ENCODE results near the gene LRRC43.
"Not testable (repeated sequence)": the region's sequence is repeated elsewhere in the genome, so short reads cannot be mapped to it uniquely, and the experiment has no call there.

Gene LRRC43

GRCh38 chr12:122167356-122167925, 15.5 kb upstream of the LRRC43 start:
- no peak for DNase-seq (ENCODE audit: low read depth)
- TF ChIP-seq MAX (IDR thresholded peaks at IDR 0.05; ENCODE audit: low read depth, low read length) (no peak), MYC (IDR thresholded peaks at IDR 0.05; ENCODE audit: low read depth, low read length) (no peak), CTCF (IDR thresholded peaks at IDR 0.05; ENCODE audit: low read depth, low read length) (no peak), POLR2A (IDR thresholded peaks at IDR 0.05; ENCODE audit: extremely low read depth, insufficient read length) (no peak)
- H3K4me3 ChIP-seq (ENCODE audit: low read depth, low read length), result no peak overlapping the region

DNA sequence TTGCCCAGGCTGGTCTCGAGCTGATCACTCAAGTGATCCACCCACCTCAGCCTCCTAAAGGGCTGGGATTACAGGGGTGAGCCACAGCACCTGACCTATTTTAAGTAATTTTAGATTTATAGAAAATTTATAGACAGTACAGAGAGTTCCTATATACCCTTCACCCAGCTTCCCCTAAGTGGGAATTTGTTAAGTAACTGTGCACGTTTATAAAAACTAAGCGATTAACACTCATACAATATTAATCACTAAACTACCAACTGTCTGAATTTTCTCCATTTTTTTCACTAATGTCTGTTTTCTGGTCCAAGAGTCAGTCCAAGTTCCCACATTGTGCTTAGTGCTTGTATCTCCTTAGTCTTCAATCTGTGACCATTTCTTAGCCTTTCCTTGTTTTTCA, 14.4 kb upstream of the LRRC43 start:
- DNase-seq (ENCODE audit: low read depth), result no peak
- no peak overlapping the region for H3K4me3 ChIP-seq (ENCODE audit: low read depth, low read length)
- TF ChIP-seq CTCF (IDR thresholded peaks at IDR 0.05; ENCODE audit: low read depth, low read length) (no peak), MAX (IDR thresholded peaks at IDR 0.05; ENCODE audit: low read depth, low read length) (no peak), MYC (IDR thresholded peaks at IDR 0.05; ENCODE audit: low read depth, low read length) (no peak), POLR2A (IDR thresholded peaks at IDR 0.05; ENCODE audit: extremely low read depth, insufficient read length) (no peak)

- no peak for DNase-seq (ENCODE audit: low read depth)
- H3K4me3 ChIP-seq (ENCODE audit: low read depth, low read length), result no peak overlapping the region
- TF ChIP-seq CTCF (IDR thresholded peaks at IDR 0.05; ENCODE audit: low read depth, low read length) (no peak), MYC (IDR thresholded peaks at IDR 0.05; ENCODE audit: low read depth, low read length) (no peak), MAX (IDR thresholded peaks at IDR 0.05; ENCODE audit: low read depth, low read length) (no peak), POLR2A (IDR thresholded peaks at IDR 0.05; ENCODE audit: extremely low read depth, insufficient read length) (no peak)
Measured at GRCh38 chr12:122171399-122171798, 11.5 kb upstream of the LRRC43 start.

- H3K4me3 ChIP-seq (ENCODE audit: low read depth, low read length), result no peak overlapping the region
- no peak for DNase-seq (ENCODE audit: low read depth)
- TF ChIP-seq MAX (IDR thresholded peaks at IDR 0.05; ENCODE audit: low read depth, low read length) (no peak), POLR2A (IDR thresholded peaks at IDR 0.05; ENCODE audit: extremely low read depth, insufficient read length) (no peak), CTCF (IDR thresholded peaks at IDR 0.05; ENCODE audit: low read depth, low read length) (no peak), MYC (IDR thresholded peaks at IDR 0.05; ENCODE audit: low read depth, low read length) (no peak)
Measured at GRCh38 chr12:122172262-122172939, 10.5 kb upstream of the LRRC43 start.

DNA sequence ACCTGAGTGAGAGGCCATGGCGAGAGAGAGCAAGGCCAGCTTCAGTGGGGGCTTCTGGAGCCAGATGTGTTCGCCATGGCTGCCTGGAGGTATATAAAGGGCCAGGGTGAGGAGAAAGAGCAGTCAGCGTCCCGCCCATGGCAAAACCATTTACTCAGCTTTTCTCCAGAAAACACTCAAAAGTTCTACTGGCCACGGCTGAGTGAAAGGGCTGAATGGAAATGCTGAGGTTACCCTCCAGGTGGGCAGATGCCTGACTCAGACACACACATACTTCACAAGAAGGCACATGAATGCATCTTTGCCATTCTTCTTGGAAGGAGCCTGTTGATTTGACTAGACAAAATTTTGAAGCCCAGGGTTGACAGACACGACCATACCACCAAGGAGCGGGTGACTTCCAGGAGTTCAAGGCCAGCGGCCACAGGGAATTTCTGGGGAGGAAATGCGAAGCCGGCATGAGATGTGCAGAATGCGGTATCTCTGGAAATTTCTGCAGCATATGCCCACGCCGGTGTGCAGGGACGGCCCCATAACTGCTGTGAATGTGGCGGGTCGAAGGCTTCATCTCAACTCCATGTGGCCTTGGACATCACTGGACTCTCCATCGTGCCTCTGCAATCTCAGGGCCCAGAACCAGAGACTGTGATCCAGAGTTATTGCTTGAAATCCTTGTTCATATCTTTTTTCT, 8.6 kb upstream of the LRRC43 start, which contains the start of gene IL31:
IL31 (minus strand) TSS at position 67 of the 691 bp plus-strand sequence; CDS start at position 18, 49 bp downstream.
- no peak within 1 kb of the TSS for H3K4me3 ChIP-seq (ENCODE audit: low read depth, low read length)
- DNase-seq (ENCODE audit: low read depth), result no peak
- TF ChIP-seq POLR2A (IDR thresholded peaks at IDR 0.05; ENCODE audit: extremely low read depth, insufficient read length), result no peak
- no peak for TF ChIP-seq MYC (IDR thresholded peaks at IDR 0.05; ENCODE audit: low read depth, low read length)
- TF ChIP-seq CTCF (IDR thresholded peaks at IDR 0.05; ENCODE audit: low read depth, low read length), result no peak
- TF ChIP-seq MAX (IDR thresholded peaks at IDR 0.05; ENCODE audit: low read depth, low read length), result no peak

DNA sequence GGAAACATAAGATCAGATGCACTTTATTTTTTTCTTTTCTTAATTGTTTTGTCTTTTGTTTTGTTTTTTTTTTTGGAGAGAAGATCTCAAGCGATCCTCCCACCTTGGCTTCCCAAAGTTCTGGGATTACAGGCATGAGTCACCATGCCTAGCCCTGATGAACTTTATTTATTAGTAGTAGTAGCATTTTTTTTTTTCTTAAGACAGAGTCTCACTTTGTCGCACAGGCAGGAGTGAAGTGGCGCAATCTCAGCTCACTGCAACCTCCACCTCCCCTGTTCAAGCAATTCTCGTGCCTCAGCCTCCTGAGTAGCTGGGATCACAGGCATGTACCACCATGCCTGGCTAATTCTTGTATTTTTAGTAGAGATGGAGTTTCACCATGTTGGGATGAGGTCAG, 6.5 kb upstream of the LRRC43 start:
- not testable (repeated sequence) for H3K4me3 ChIP-seq (ENCODE audit: low read depth, low read length); DNase-seq (ENCODE audit: low read depth)
